CD4-positive, alpha-beta T cell treated with Interleukin-1 beta for 1 hour (primary cell): ENCODE measurements around the gene EVPLL.
"Not testable (repeated sequence)": the region's sequence is repeated elsewhere in the genome, so short reads cannot be mapped to it uniquely, and the experiment has no call there.

Source experiments
- DNase-seq, 2 donors: peaks; one replicate each; pipeline ENCODE4 v3.0.0-alpha.2; 2020 to 2022

EVPLL gene

GRCh38 chr17:18426639-18427038 lies 49.1 kb downstream of the EVPLL start:
- not testable (repeated sequence) for DNase-seq

GRCh38 chr17:18432206-18432605 lies 54.6 kb downstream of the EVPLL start:
- DNase-seq, result not testable (repeated sequence)
